ENCODE results near the gene AHDC1.

AHDC1 gene

DNA sequence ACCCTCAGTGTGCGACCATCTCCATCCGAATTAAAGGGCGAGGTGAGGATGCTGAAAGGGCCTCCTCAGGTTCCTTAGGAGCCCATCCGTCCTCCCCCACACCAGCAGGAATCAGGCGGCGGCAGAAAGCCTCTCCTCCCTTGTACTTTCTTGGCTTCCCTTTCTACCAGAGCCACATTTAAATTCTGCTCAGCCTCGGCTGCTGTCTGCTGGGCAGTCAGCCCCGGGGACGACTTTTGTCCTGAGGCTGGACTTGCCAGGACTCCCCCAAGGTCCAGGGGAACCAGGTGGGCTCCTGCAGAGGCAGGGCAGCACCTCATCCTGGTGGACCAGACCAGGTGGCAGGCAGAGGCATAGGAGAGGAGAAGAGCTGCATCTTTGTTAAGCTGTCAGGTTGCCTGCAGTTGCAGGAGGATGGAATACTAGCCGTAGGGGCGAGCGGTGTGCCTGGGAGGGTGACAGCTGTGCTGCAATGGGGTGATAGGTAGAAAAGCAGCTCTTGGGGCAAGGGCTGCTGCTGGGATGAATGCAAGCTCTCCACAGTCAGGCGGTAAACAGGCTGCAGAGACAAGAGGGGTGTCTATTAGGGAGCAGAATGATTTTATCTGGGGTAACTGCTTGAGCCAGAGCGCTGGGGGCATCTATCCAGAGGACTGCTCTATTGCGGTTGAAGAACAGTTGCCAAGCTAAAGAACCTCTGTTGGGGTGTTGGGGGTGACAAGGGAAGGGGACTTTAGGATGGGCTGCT, 67.8 kb downstream of the AHDC1 start:
- DNase-seq (ENCODE audit: low read depth, low spot score) = no peak

GRCh38 chr1:27535386-27535785, 68.6 kb downstream of the AHDC1 start:
- no peak for DNase-seq (ENCODE audit: low read depth, low spot score)

GRCh38 chr1:27531959-27532685, 71.8 kb downstream of the AHDC1 start:
- DNase-seq (ENCODE audit: low read depth, low spot score) = no peak

GRCh38 chr1:27530192-27530591, 73.8 kb downstream of the AHDC1 start:
- no peak for DNase-seq (ENCODE audit: low read depth, low spot score)

DNA sequence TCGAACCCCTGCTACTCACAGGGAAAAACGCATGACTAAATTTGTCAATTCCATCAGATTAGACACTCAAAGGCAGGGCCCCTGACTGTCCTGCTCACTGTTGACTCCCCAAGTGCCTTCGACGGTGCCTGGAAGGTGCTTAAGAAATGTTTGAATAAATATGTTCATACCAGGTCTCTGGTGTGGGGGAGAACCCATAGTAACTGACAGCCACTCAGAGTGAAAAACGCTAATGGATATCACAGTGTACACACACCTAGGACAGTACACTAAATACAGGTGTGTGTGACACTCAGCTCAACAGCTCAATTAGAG, 74.3 kb downstream of the AHDC1 start:
- DNase-seq (ENCODE audit: low read depth, low spot score) = no peak

- no peak for DNase-seq (ENCODE audit: low read depth, low spot score)
Observed at GRCh38 chr1:27528818-27529703, 74.9 kb downstream of the AHDC1 start.

DNA sequence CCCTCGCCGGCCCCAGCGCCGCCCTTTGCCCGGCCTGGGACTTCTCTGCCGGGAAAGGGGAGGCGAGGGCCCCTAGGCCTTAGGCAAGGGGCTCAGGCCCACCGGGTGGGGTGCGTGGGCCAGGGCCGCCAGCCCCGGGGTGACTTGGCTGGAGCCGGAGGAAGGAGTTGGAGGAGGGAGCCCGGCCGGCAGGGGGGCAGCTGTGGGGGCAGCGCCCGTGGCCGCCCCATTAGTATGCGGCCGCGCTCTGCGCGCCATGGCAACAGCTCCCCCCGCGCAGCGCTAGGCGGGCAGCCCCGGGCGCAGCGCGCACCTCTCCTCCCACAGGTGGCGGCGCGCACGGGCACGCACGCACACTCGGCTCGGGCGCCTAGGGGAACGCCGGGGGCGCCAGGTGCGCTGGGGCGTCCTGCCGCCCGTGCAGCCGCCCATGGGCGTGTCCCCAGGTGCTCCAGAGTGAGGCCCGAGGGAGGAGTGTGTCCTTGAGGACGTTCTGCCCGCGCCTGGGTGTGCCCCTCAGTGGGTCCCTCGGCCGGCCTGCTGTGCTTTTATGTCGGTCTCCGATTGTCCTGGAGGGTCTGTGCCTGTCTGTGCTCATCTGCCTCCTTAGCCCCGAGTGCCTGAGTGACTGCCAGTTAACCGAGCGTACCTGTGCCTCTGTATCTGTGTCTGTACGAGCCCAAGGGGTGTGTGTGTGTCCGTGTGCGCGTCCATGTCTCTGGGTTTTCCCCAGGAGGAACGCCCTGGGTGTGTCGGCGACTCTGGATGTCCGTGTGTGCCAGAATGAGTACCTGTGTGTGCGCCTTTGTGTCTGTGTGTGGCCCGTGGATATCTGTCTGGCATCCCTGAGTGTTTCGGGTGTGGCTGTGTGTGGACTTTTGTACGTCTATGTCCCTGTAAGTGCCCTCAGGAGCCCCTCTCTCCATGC, 75.8 kb downstream of the AHDC1 start:
- no peak for DNase-seq (ENCODE audit: low read depth, low spot score)

DNA sequence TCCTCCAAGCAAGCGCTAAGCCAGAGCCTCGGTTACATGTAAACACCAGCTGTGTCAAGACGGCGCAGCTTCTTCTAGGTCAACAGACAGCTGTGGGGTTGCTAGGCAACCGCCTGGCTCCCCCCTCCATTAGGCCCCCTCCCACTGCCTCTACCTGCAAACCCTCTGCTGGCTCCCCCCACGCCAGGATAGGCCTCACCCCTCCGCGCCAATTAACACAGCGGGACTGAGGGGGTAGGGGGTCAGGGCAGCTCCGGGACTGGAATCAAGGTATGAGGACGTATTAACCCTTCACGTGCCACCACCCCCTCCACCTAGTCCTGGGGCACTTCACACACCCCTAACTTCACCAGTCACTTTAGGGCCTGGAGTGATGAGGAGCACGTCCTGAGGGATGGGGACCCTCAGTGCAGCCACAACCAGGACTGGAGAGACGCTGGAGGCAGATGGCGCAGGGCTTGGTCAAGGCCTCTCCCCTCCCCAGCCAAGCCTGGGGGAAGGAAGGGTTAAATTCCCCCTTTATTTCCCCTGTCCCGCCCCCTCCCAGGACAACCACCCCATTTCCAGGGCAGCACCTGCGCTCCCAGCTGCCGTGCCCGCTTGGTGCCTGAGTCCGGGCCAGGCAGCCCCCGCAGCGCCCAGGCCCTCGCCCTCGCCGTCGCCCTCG, 76.6 kb downstream of the AHDC1 start:
- DNase-seq (ENCODE audit: low read depth, low spot score) = no peak

DNA sequence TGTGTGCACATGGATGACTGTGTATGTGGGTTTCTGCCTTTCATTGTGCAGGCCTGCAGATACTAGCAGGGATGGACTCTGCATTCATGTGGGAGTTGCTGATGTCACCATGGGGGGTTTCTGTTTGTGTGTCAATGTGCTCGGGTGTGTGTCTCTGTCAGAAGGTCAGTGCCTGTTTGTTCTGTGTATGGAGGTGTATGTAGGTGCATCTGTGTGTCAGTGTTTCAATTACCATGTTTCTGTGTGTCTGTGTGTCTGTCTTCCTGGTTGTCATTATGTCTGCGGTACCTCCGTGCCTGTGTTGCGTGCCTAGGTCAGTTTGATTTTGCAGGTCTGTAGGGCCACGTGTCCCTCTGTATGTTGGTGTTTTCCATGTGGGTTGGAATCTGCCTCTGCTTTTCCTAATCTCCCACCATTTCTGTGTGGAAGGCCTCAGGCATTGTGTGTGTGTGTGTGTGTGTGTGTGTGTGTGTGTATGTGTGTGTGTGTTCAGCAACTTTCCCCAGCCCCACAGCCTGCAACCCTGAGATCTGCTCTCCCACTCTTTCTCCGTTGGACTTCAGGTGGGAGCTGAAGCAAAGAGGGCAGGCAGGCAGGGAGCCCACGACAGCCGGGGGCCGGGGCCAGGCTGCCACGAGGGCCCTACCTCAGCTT, 77.2 kb downstream of the AHDC1 start:
- no peak for DNase-seq (ENCODE audit: low read depth, low spot score)

GRCh38 chr1:27525296-27526272, 78.4 kb downstream of the AHDC1 start:
- no peak for DNase-seq (ENCODE audit: low read depth, low spot score)

GRCh38 chr1:27523337-27524020, 80.5 kb downstream of the AHDC1 start:
- no peak for DNase-seq (ENCODE audit: low read depth, low spot score)

DNA sequence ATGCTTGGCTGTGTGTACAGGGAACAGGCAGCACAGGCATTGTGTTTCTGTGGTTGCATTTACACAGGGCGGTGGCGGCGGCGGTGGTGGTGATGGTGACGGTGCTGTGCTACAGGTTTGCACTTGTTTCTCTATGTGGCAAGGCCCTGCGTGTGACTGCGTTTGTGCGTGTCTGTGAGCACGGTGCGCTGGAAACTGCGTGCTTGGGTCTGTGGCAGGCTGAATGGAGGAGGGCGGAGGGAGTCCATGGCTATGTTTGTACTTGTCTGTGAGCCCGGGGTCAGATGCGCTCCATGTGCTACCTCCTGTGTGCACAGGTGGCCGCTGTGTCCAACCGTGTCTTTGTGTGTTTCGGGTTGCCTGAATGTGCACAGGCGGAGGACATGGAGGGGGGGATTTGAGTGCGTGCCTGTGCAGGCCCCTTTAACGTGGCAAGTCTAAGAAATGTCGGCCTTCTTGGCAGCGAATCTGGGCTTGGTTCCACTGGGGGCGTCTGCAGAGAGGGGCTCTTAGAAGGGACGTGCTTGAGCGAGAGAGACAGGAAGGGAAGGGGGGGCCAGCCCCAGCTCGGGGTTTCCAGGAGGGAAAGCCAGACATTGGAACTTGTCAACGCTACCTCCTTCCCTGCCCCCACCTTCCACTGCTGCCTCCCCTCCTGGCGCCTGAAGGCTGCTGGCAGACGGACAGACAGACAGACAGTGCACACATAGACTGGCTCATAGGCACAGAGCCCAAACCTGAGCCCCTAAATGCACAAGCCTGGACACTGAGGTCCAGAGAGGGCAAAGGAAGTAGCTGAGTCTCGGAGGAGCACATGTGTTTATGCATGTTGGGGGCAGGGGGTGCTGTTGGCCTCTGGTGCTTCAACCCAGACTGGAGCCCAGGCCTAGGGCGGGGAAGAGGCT, 81.3 kb downstream of the AHDC1 start:
- peak; percentile 37 for DNase-seq (ENCODE audit: low read depth, low spot score)

- DNase-seq (ENCODE audit: low read depth, low spot score) = no peak
Observed at GRCh38 chr1:27521861-27522431, 82.0 kb downstream of the AHDC1 start.

DNA sequence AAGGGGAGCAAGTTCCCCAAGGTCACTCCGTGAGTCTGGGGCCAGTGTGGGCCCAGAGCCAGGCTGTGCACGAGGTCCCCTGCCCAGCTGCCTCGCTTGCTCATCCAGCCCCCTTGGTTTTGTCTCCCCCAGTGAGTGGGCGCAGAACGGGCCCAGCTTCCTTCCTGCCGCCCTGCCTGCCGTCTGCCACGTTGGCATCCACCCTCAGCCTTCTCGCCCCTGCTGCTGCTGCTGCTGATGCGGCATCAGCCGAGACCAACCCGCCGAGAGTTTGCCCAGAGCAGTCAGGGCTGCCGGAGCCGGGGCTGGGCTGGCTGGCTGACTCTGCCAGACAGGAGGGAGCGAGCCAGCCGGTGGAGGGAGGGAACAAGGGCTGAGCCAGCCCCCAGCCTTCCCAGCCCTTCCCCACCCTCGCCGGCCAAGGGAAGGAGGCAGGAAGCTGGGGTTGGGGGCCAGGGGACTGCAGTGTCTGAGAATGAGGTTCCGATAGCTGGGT, 82.6 kb downstream of the AHDC1 start:
- DNase-seq (ENCODE audit: low read depth, low spot score) = peak; percentile 25

DNA sequence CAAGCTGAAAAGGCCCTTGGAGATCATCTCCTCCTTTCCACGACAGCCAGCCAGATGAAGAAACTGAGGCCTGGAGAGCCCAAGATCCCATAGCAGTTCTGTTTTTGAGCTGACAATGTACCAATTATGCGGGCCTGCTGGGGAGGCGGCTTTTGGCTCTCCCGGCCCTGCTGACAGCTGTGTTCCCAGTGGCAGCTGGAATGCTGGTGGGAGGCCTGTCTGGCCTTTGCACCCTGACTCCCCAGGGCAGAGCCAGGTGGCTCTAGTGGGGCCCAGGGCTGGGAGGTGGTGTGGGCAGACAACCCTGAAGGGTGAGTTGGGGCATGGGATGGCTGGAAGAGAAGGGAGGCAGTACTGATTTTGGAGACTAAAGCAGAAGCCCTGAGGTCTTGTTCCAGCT, 83.3 kb downstream of the AHDC1 start:
- DNase-seq (ENCODE audit: low read depth, low spot score) = no peak

DNA sequence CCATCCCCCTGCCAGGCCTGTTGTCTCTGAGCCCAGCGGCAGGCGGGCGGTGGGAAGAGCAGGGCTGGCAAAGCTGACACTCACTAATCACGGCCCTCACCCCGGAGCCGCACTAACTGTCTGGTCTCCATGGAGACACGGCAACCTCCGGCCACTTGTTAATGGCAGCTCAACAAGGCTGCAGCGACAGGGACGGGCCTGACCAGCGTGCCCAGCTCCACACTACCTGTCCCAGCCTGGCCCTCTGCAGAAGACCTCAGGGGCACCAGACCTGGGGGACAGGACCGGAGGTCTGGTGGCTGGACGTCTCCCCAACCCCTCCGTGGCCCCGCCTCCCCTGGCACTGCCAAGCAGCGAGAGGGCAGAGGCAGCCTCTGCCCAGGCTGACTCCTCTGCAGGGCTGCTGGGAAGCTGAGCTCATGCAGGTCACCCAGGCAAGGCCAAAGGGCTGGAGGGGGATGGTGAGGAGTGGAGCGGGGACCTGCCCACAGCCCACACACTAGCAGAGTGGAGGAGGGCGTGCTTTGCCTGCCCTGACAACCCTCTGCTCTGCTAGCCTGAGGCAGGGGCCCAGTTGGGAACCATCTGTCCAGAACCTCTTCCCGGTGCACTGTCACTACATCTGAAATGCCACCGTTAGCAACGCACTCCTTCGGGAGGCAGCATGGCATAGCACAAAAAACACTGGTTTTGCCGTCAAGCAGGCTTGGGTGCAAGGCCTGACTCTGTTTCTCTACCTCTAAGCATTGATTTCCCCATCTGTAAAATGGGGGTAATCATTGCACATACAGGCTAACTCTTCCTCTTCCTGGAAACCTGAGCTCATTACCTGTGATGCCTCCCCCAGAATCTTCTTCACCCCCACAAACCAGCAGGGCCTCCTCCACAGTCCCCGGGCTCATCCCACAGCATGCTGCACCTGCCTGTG, 84.3 kb downstream of the AHDC1 start:
- DNase-seq (ENCODE audit: low read depth, low spot score) = no peak
